ENCODE data around the gene CEP192. TPM values are rescaled to one million over a fixed set of nuclear protein-coding genes. Genes with fewer than 3 reads are reported as not detected.

Gene CEP192
- polyA plus RNA-seq, 1 donor (not counting 4 experiments of a cell fraction or from before 2014, with no cell fraction given), result 16.6 TPM

DNA sequence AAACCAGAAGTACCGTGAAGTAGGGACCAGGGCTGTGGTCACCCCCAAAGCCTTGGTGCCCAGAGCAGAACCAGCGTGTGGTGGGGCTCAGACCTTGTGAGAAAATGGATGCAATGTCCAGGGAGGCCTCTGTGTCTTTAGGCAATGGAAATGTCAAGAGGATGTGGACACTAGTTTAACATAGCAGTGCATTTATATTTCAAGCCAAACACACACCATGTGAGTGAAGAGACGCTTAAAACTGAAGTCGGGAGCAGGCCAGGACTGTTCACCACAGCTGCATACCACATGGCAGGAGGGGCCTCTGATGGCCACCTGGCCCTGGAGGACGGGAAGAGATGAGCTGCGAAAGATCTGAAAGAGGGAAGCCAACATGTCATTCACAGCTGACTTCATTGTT lies 140.1 kb downstream of the CEP192 start:
- FAIRE-seq (no peak), DNase-seq (ENCODE audit: low read depth, low spot score) (no peak)
- Histone ChIP-seq H3K4me1 (ENCODE audit: control insufficient read depth, extremely low read depth, insufficient read depth, low read length) (no peaks in the 10 kb centered on the region), H3K79me2 (ENCODE audit: control insufficient read depth, insufficient read depth, low read length) (no peaks in the 10 kb centered on the region), H4K20me1 (ENCODE audit: control insufficient read depth, extremely low read depth, insufficient read depth, low read length) (no peaks in the 10 kb centered on the region), H3K9me3 (ENCODE audit: control insufficient read depth, low read depth, low read length) (no peaks in the 10 kb centered on the region), H3K27ac (ENCODE audit: control insufficient read depth, insufficient read depth, low read length) (no peak overlapping the region), H3K9ac (ENCODE audit: control insufficient read depth, extremely low read depth, insufficient read depth, low read length) (no peak overlapping the region), H3K27me3 (ENCODE audit: control insufficient read depth, extremely low read depth, insufficient read depth, low read length) (peaks cover 8% of the 10 kb centered on the region), H3K4me3 (ENCODE audit: control insufficient read depth in 2 of 3, extremely low read depth in 1 of 3, insufficient read depth in 2 of 3, low read depth in 1 of 3, low read length in 3 of 3) (no peak overlapping the region), H3K4me2 (ENCODE audit: control insufficient read depth, extremely low read depth, insufficient read depth, low read depth, low read length) (no peak overlapping the region), H3K36me3 (ENCODE audit: control insufficient read depth in 2 of 2, extremely low read depth in 1 of 2, insufficient read depth in 2 of 2, low read length in 2 of 2) (peaks cover 4 to 7% of the 10 kb centered on the region in 2 experiments), H2AFZ (ENCODE audit: control insufficient read depth, low read length) (no peak overlapping the region), H3K9me1 (ENCODE audit: control insufficient read depth, extremely low read depth, insufficient read depth, low read length) (no peaks in the 10 kb centered on the region)
- TF ChIP-seq, protein P1, sequence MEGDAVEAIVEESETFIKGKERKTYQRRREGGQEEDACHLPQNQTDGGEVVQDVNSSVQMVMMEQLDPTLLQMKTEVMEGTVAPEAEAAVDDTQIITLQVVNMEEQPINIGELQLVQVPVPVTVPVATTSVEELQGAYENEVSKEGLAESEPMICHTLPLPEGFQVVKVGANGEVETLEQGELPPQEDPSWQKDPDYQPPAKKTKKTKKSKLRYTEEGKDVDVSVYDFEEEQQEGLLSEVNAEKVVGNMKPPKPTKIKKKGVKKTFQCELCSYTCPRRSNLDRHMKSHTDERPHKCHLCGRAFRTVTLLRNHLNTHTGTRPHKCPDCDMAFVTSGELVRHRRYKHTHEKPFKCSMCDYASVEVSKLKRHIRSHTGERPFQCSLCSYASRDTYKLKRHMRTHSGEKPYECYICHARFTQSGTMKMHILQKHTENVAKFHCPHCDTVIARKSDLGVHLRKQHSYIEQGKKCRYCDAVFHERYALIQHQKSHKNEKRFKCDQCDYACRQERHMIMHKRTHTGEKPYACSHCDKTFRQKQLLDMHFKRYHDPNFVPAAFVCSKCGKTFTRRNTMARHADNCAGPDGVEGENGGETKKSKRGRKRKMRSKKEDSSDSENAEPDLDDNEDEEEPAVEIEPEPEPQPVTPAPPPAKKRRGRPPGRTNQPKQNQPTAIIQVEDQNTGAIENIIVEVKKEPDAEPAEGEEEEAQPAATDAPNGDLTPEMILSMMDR (optimal IDR thresholded peaks at IDR 0.05 in 1 of 3, IDR thresholded peaks at IDR 0.05 in 1 of 3, conservative IDR thresholded peaks at IDR 0.05 in 1 of 3; ENCODE audit: extremely low read depth in 1 of 3, insufficient read depth in 2 of 3, low read length in 3 of 3), result no peak
- no peak for TF ChIP-seq EZH2 (IDR thresholded peaks at IDR 0.05; ENCODE audit: low read length)
- dilution Hi-C loops (cut with MboI; ENCODE audit: extremely low pct_ligation_motif_present, low sequenced_read_pairs), result no loop called here

DNA sequence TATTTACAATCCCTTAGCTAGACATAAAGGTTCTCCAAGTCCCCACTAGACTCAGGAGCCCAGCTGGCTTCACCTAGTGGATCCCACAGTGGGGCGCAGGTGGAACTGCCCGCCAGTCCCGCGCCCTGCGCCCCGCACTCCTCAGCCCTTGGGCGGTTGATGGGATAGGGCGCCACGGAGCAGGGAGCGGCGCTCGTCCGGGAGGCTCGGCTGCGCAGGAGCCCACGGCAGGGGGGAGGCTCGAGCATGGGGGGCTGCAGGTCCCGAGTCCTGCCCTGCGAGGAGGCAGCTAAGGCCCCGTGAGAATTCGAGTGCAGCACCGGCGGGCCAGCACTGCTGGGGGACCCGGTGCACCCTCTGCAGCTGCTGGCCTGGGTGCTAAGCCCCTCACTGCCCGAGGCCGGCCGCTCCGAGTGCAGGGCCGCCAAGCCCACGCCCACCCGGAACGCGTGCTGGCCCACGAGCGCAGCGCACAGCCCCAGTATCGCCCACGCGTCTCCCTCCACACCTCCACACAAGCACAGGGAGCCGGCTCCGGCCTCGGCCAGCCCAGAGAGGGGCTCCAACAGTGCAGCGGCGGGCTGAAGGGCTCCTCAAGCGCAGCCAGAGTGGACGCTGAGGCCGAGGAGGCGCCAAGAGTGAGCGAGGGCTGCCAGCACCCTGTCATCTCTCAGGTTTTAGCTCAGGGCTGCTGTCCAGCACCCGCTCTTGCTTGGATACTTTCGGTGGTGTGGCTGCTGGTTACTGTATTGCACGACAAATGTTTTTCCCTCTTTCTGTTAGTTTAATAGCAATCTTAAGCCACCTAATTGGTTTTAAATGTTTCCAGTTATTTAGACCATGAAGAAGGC lies 143.6 kb downstream of the CEP192 start:
- FAIRE-seq, result no peak
- Histone ChIP-seq H3K4me2 (ENCODE audit: control insufficient read depth, extremely low read depth, insufficient read depth, low read depth, low read length) (no peak overlapping the region), H4K20me1 (ENCODE audit: control insufficient read depth, extremely low read depth, insufficient read depth, low read length) (no peaks in the 10 kb centered on the region), H3K27ac (ENCODE audit: control insufficient read depth, insufficient read depth, low read length) (no peak overlapping the region), H2AFZ (ENCODE audit: control insufficient read depth, low read length) (no peak overlapping the region), H3K4me3 (ENCODE audit: control insufficient read depth in 2 of 3, extremely low read depth in 1 of 3, insufficient read depth in 2 of 3, low read depth in 1 of 3, low read length in 3 of 3) (no peak overlapping the region), H3K27me3 (ENCODE audit: control insufficient read depth, extremely low read depth, insufficient read depth, low read length) (peaks cover 25% of the 10 kb centered on the region), H3K9ac (ENCODE audit: control insufficient read depth, extremely low read depth, insufficient read depth, low read length) (no peak overlapping the region), H3K9me3 (ENCODE audit: control insufficient read depth, low read depth, low read length) (no peaks in the 10 kb centered on the region), H3K79me2 (ENCODE audit: control insufficient read depth, insufficient read depth, low read length) (no peaks in the 10 kb centered on the region), H3K9me1 (ENCODE audit: control insufficient read depth, extremely low read depth, insufficient read depth, low read length) (no peaks in the 10 kb centered on the region), H3K36me3 (ENCODE audit: control insufficient read depth in 2 of 2, extremely low read depth in 1 of 2, insufficient read depth in 2 of 2, low read length in 2 of 2) (peaks cover 0 to 2% of the 10 kb centered on the region in 2 experiments), H3K4me1 (ENCODE audit: control insufficient read depth, extremely low read depth, insufficient read depth, low read length) (peaks cover 7% of the 10 kb centered on the region)
- dilution Hi-C loops (cut with MboI; ENCODE audit: extremely low pct_ligation_motif_present, low sequenced_read_pairs), result no loop called here
- DNase-seq (ENCODE audit: low read depth, low spot score), result no peak
- TF ChIP-seq, protein P1 (optimal IDR thresholded peaks at IDR 0.05 in 1 of 3, IDR thresholded peaks at IDR 0.05 in 1 of 3, conservative IDR thresholded peaks at IDR 0.05 in 1 of 3; ENCODE audit: extremely low read depth in 1 of 3, insufficient read depth in 2 of 3, low read length in 3 of 3), result no peak
- no peak for TF ChIP-seq EZH2 (IDR thresholded peaks at IDR 0.05; ENCODE audit: low read length)

All from keratinocyte (primary cell).